Vagina (tissue), 2 donors: ENCODE results near the gene WWTR1.

Experiments
- POLR2A ChIP-seq, 2 donors: fragments of 450-650 bp; IDR thresholded peaks; one replicate each; pipeline ENCODE4 v1.6.1; 2017; ENCODE audit warnings: antibody characterized with exemption in 2 of 2, mild to moderate bottlenecking in 2 of 2, moderate library complexity in 2 of 2
- POLR2AphosphoS5 ChIP-seq, 2 donors: sonication (generic); formaldehyde crosslinking; IDR thresholded peaks; one replicate each; pipeline ENCODE4 v1.9.0; 2017; ENCODE audit warnings: antibody characterized with exemption in 2 of 2, mild to moderate bottlenecking in 2 of 2, low read depth in 1 of 2; ENCODE audit not compliant: insufficient read depth in 1 of 2
- TF ChIP-seq, protein P1 (sequence below), 3 experiments: fragments of 450-650 bp in 2 of 3; fragments of 200-600 bp in 1 of 3; sonication (generic) in 1 of 3; IDR thresholded peaks; one replicate each; pipeline ENCODE4 v1.5.1; 2017 to 2019; ENCODE audit warnings: antibody characterized with exemption in 3 of 3, mild to moderate bottlenecking in 2 of 3, moderate library complexity in 2 of 3

- TF ChIP-seq, protein P1, sequence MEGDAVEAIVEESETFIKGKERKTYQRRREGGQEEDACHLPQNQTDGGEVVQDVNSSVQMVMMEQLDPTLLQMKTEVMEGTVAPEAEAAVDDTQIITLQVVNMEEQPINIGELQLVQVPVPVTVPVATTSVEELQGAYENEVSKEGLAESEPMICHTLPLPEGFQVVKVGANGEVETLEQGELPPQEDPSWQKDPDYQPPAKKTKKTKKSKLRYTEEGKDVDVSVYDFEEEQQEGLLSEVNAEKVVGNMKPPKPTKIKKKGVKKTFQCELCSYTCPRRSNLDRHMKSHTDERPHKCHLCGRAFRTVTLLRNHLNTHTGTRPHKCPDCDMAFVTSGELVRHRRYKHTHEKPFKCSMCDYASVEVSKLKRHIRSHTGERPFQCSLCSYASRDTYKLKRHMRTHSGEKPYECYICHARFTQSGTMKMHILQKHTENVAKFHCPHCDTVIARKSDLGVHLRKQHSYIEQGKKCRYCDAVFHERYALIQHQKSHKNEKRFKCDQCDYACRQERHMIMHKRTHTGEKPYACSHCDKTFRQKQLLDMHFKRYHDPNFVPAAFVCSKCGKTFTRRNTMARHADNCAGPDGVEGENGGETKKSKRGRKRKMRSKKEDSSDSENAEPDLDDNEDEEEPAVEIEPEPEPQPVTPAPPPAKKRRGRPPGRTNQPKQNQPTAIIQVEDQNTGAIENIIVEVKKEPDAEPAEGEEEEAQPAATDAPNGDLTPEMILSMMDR (IDR thresholded peaks at IDR 0.05): no peak
- TF ChIP-seq POLR2A (IDR thresholded peaks at IDR 0.05): no peak
- no peak for TF ChIP-seq POLR2AphosphoS5 (IDR thresholded peaks at IDR 0.05; ENCODE audit: insufficient read depth in 1 of 2, low read depth in 1 of 2)
Measured at GRCh38 chr3:149481056-149481455, 176.8 kb downstream of the WWTR1 start.
